Body of pancreas (tissue), 4 donors: Measurements from ENCODE around the gene NLRP1. TPM values are rescaled to one million over a fixed set of nuclear protein-coding genes. Genes with fewer than 3 reads are reported as not detected.

Experiments
- ATAC-seq: fragments of 150-250 bp; one replicate; pipeline ENCODE4 v1.9.1; 2016
- DNase-seq, 4 donors: peaks; one replicate each; pipeline ENCODE4 v3.0.0-alpha.2; 2019
- H3K27ac ChIP-seq, 4 donors: fragments of 200-600 bp; sonication (generic); 1 replicate in 3 of 4; 2 replicates in 1 of 4; pipeline versions ENCODE4 v1.5.1 to v1.6.1; 2016 to 2019; ENCODE audit warnings: mild to moderate bottlenecking in 1 of 4, mixed read lengths in 1 of 4, moderate library complexity in 1 of 4
- H3K27me3 ChIP-seq, 2 donors: fragments of 200-600 bp; sonication (generic); one replicate each; pipeline ENCODE4 v1.6.0; 2016; ENCODE audit warnings: mild to moderate bottlenecking in 1 of 2
- H3K36me3 ChIP-seq, 2 donors: fragments of 200-600 bp; sonication (generic); replicated peaks in 1 of 2; 2 replicates each; pipeline ENCODE4 v1.5.1; 2016; ENCODE audit warnings: low read depth in 2 of 2; ENCODE audit not compliant: insufficient read depth in 1 of 2
- H3K4me1 ChIP-seq: fragments of 200-600 bp; sonication (generic); one replicate; pipeline ENCODE4 v1.6.0; 2016
- H3K4me3 ChIP-seq, 2 donors: fragments of 200-600 bp; sonication (generic); 1 replicate in 1 of 2; 2 replicates in 1 of 2; pipeline ENCODE4 v1.5.1; 2016 to 2019
- H3K9me3 ChIP-seq, 3 donors: fragments of 200-600 bp; sonication (generic); 1 replicate in 2 of 3; 2 replicates in 1 of 3; pipeline ENCODE4 v1.5.1; 2016
- CTCF ChIP-seq, 7 experiments: fragments of 450-650 bp in 4 of 7; fragments of 200-600 bp in 3 of 7; sonication (generic) in 3 of 7; IDR thresholded peaks; one replicate each; pipeline ENCODE4 v1.5.1; 2016 to 2019; ENCODE audit warnings: antibody characterized with exemption in 7 of 7
- POLR2A ChIP-seq, 3 donors: fragments of 450-650 bp; IDR thresholded peaks; one replicate each; pipeline ENCODE4 v1.6.1; 2016; ENCODE audit warnings: antibody characterized with exemption in 3 of 3, mild to moderate bottlenecking in 2 of 3
- WGBS, 2 donors: methylation state at CpG; one replicate each; pipeline ENCODE4 v1.1.5; 2017; 5-methylcytosine and 5-hydroxymethylcytosine counted together
- intact Hi-C: fragments of 100-400 bp; cut with DNase I; formaldehyde crosslinking; loops from one replicate; pipeline ENCODE4 v1.15.1; 2023
- total RNA-seq, 2 donors: library from RNA; depleted of rRNA; stranded (reverse); fragments of >200 nt; gene quantifications; one replicate each; pipeline ENCODE4 v1.1.0, GENCODE V29; 2016

NLRP1 gene
- total RNA-seq, 2 donors from 2014 or later: 8.9 to 14.3 TPM

GRCh38 chr17:5541610-5542202 is 42.6 kb downstream of the NLRP1 start:
- DNase-seq (no peak), ATAC-seq (no peak)
- WGBS, 2 donors: 27 to 38% methylated on average over 5 to 6 of the region's 6 CpGs
- Histone ChIP-seq H3K27me3 (no peaks in the 10 kb centered on the region), H3K9me3 (no peaks in the 10 kb centered on the region), H3K36me3 (no peaks in the 10 kb centered on the region), H3K4me1 (no peaks in the 10 kb centered on the region), H3K4me3 (no peak overlapping the region), H3K27ac (no peak overlapping the region)
- no peak for TF ChIP-seq POLR2A (IDR thresholded peaks at IDR 0.05)
- no peak for TF ChIP-seq CTCF (IDR thresholded peaks at IDR 0.05)
- intact Hi-C loops: no loop called here

- Histone ChIP-seq H3K4me1 (no peaks in the 10 kb centered on the region), H3K4me3 (no peak overlapping the region), H3K27me3 (no peaks in the 10 kb centered on the region), H3K36me3 (no peaks in the 10 kb centered on the region), H3K9me3 (no peaks in the 10 kb centered on the region), H3K27ac (no peak overlapping the region)
- intact Hi-C loops: no loop called here
- TF ChIP-seq CTCF (IDR thresholded peaks at IDR 0.05) (no peak), POLR2A (IDR thresholded peaks at IDR 0.05) (no peak)
- DNase-seq: no peak
- no peak for ATAC-seq
- 72 to 78% methylated on average over 7 of the region's 7 CpGs for WGBS, 2 donors
Measured at GRCh38 chr17:5540321-5540720, 44.0 kb downstream of the NLRP1 start.

GRCh38 chr17:5539286-5539685 is 45.0 kb downstream of the NLRP1 start:
- no peak for TF ChIP-seq CTCF (IDR thresholded peaks at IDR 0.05)
- no peak for TF ChIP-seq POLR2A (IDR thresholded peaks at IDR 0.05)
- H3K27me3 ChIP-seq: no peaks in the 10 kb centered on the region
- H3K4me1 ChIP-seq: no peaks in the 10 kb centered on the region
- DNase-seq (no peak), ATAC-seq (no peak)
- WGBS, 2 donors: 72 to 84% methylated on average over 8 of the region's 8 CpGs
- H3K9me3 ChIP-seq: no peaks in the 10 kb centered on the region
- no peaks in the 10 kb centered on the region for H3K36me3 ChIP-seq
- no peak overlapping the region for H3K27ac ChIP-seq
- intact Hi-C loops: no loop called here
- H3K4me3 ChIP-seq: no peak overlapping the region

GRCh38 chr17:5536866-5537650 is 47.3 kb downstream of the NLRP1 start:
- no peak overlapping the region for H3K27ac ChIP-seq
- no peak for DNase-seq
- ATAC-seq: no peak
- WGBS, 2 donors: 57 to 73% methylated on average over 3 to 11 of the region's 11 CpGs
- intact Hi-C loops: no loop called here
- H3K36me3 ChIP-seq: no peaks in the 10 kb centered on the region
- H3K4me3 ChIP-seq: no peak overlapping the region
- no peaks in the 10 kb centered on the region for H3K9me3 ChIP-seq
- H3K4me1 ChIP-seq: no peaks in the 10 kb centered on the region
- no peaks in the 10 kb centered on the region for H3K27me3 ChIP-seq
- TF ChIP-seq CTCF (IDR thresholded peaks at IDR 0.05): no peak
- no peak for TF ChIP-seq POLR2A (IDR thresholded peaks at IDR 0.05)
